Measurements from ENCODE around the gene LMNTD1. TPM values are rescaled to one million over a fixed set of nuclear protein-coding genes. Genes with fewer than 3 reads are reported as not detected.

LMNTD1 gene
- total and polyA plus RNA-seq, 9 of the 15 experiments (the other 6 are each of a cell fraction or from before 2014, with no cell fraction given): not detected

- TF ChIP-seq TCF15 (CRISPR knock-in tag; IDR thresholded peaks at IDR 0.05): no peak
- no peak for TF ChIP-seq ZNF398 (CRISPR knock-in tag; IDR thresholded peaks at IDR 0.05)
- TF ChIP-seq CREB1 (IDR thresholded peaks at IDR 0.05): no peak
- TF ChIP-seq CREB1 (CRISPR knock-in tag; IDR thresholded peaks at IDR 0.05): no peak
Measured at GRCh38 chr12:25501549-25501948, 51.5 kb downstream of the LMNTD1 start (continued).

- TF ChIP-seq NELFE (IDR thresholded peaks at IDR 0.05; ENCODE audit: insufficient read depth, insufficient read length) (no peak), TGIF2 (CRISPR knock-in tag; IDR thresholded peaks at IDR 0.05) (no peak), E2F4 (CRISPR knock-in tag; IDR thresholded peaks at IDR 0.05; ENCODE audit: low read depth) (no peak), HMG20B (CRISPR knock-in tag; IDR thresholded peaks at IDR 0.05) (no peak), CREM (IDR thresholded peaks at IDR 0.05; ENCODE audit: low read depth) (no peak), TBP (optimal IDR thresholded peaks at IDR 0.05; ENCODE audit: low read depth, low read length) (no peak), JUNB (CRISPR knock-in tag; conservative IDR thresholded peaks at IDR 0.05) (no peak)
- in situ Hi-C loops (cut with MboI): no loop called here
Measured at GRCh38 chr12:25500651-25501050, 52.4 kb downstream of the LMNTD1 start.

More at GRCh38 chr12:25500651-25501050, 52.4 kb downstream of the LMNTD1 start:
- Histone ChIP-seq H3K79me2 (ENCODE audit: control insufficient read depth, insufficient read depth, low read length) (no peaks in the 10 kb centered on the region), H3K4me3 (no peak overlapping the region), H3K27ac (ENCODE audit: extremely low read depth, low read depth, low read length) (no peak overlapping the region), H3K9ac (ENCODE audit: insufficient read depth in 1 of 2, low read depth in 2 of 2, low read length in 2 of 2) (no peak overlapping the region), H2AFZ (ENCODE audit: low read depth, low read length) (no peak overlapping the region), H3K9me1 (ENCODE audit: control insufficient read depth, insufficient read depth, low read length) (no peaks in the 10 kb centered on the region), H3K27me3 (ENCODE audit: control insufficient read depth in 2 of 2, insufficient read depth in 2 of 2, low read length in 2 of 2) (no peaks in the 10 kb centered on the region), H3K4me1 (replicated peaks in 1 of 2; ENCODE audit: control insufficient read depth in 2 of 2, insufficient read depth in 2 of 2, low read length in 2 of 2) (no peaks in the 10 kb centered on the region), H3K36me3 (ENCODE audit: control insufficient read depth, insufficient read depth, low read length) (no peaks in the 10 kb centered on the region), H3K9me3 (replicated peaks; ENCODE audit: control insufficient read depth, insufficient read depth, low read depth, low read length) (no peaks in the 10 kb centered on the region), H4K20me1 (replicated peaks; ENCODE audit: control insufficient read depth, insufficient read depth, low read length) (no peaks in the 10 kb centered on the region), H3K4me2 (ENCODE audit: insufficient read depth, low read length) (no peak overlapping the region)
- no TSS peak for BruUV-seq (replicated peaks)
- intact Hi-C loops (cut with micrococcal nuclease): no loop called here
- POLR2A ChIA-PET: no interaction called here
- CTCF ChIA-PET (ENCODE audit: low intra/inter-chr PET ratio): no interaction called here
- WGBS (ENCODE audit: insufficient coverage, low coverage, missing lambda C conversion rate): 1% methylated on average over 6 of the region's 6 CpGs
- no peak for ATAC-seq
- no peak for FAIRE-seq
- no peak for DNase-seq (ENCODE audit: extremely low read depth in 1 of 4, low spot score in 3 of 4)

Data from K562 (cell line).